ENCODE measurements around the gene ARHGEF3. TPM values are rescaled to one million over a fixed set of nuclear protein-coding genes. Genes with fewer than 3 reads are reported as not detected.

Gene ARHGEF3
- total and polyA plus RNA-seq, 9 donors = 23.5 to 48.2 (median 39.5) TPM

- H3K4me3 ChIP-seq = peak overlapping the region; percentile 75
- no peaks in the 10 kb centered on the region for H3K9me3 ChIP-seq
- intact Hi-C loops (cut with DNase I) = loop anchor here in 3 of 4 donors (2.0 to 10.0 kb wide), 4 partner anchors 98 to 186 kb away; no protein-coding TSS in a partner anchor
- H3K27me3 ChIP-seq = no peaks in the 10 kb centered on the region
- H3K27ac ChIP-seq = peak overlapping the region; percentile 45 to 68
- DNase-seq = peak in 4 of 5 donors; percentile 20 to 50 (median 46)
- H3K36me3 ChIP-seq = no peaks in the 10 kb centered on the region
- TF ChIP-seq, protein P1, sequence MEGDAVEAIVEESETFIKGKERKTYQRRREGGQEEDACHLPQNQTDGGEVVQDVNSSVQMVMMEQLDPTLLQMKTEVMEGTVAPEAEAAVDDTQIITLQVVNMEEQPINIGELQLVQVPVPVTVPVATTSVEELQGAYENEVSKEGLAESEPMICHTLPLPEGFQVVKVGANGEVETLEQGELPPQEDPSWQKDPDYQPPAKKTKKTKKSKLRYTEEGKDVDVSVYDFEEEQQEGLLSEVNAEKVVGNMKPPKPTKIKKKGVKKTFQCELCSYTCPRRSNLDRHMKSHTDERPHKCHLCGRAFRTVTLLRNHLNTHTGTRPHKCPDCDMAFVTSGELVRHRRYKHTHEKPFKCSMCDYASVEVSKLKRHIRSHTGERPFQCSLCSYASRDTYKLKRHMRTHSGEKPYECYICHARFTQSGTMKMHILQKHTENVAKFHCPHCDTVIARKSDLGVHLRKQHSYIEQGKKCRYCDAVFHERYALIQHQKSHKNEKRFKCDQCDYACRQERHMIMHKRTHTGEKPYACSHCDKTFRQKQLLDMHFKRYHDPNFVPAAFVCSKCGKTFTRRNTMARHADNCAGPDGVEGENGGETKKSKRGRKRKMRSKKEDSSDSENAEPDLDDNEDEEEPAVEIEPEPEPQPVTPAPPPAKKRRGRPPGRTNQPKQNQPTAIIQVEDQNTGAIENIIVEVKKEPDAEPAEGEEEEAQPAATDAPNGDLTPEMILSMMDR (IDR thresholded peaks at IDR 0.05) = no peak
- TF ChIP-seq EP300 (IDR thresholded peaks at IDR 0.05) (no peak), POLR2A (IDR thresholded peaks at IDR 0.05) (no peak)
- 12 to 19% (median 16%) methylated on average over 19 of the region's 19 CpGs for WGBS, 3 donors
- peaks cover 2% of the 10 kb centered on the region for H3K4me1 ChIP-seq (ENCODE audit: insufficient read depth)
Measured at GRCh38 chr3:56800832-56801661, 702 bp downstream of the ARHGEF3 start.

DNA sequence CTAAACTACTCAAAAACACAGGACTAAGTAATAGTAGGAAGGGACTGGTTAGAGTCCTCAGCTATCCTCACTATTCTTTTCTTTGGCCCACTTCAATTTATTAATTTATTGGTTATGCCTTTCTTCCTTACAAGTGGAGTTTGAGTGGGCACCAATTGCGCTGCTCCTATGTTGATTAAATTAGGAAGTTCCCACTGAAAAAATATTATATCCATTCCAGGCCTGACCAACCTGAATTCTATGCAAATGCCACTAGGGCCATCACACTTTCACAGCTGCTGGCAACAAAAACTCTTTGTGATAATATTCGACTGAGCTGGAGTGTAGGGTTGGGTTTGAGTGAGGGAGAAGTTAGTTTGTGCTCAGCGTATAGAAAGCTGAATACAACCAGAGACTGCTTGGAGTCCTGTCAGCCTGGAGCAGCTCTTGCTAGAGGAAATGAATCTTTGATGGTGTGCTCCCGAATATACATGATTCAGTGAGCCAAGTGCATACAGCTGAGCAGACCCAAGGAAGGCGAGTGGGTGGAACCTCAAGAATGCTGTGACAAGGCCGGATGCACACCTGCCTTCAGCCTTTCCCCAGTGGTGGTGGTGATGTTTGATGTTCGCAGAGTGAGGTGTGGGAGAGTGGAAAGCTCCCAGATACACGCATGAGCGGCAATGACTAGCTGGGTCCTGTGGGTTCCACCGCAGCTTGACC, 1.5 kb downstream of the ARHGEF3 start:
- TF ChIP-seq EP300 (IDR thresholded peaks at IDR 0.05) (no peak), POLR2A (IDR thresholded peaks at IDR 0.05) (peak; percentile 18)
- TF ChIP-seq, protein P1 (IDR thresholded peaks at IDR 0.05) = no peak
- H3K4me1 ChIP-seq (ENCODE audit: insufficient read depth) = peaks cover 2% of the 10 kb centered on the region

DNA sequence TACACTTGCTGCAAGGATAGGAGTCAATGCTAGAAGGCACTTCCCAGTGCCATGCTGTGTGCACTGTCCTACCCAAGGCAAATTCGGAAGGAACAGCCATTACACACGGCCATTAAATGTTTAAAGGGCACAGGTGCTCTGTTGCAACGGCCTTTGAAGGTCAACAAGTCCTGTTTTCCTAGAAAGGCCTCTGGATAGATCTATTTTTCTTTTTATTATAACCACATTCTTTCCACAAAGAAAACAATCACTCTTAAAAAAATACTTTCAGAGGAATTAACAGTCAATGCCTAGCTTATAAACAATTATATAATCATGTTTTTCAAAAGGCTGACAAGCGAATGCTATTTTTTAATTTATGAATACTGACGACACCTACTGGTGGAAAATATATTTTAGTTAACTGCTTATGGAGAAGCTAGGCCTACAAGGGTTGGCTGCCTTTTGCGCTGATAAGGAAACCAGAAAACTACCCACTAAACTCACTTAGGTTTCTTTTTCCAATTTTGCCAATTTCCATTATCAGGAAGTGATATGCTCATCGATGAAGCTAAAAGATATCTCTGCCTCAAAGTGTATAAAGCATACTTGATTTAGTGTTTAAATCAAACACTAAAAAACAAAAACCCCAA, 2.4 kb downstream of the ARHGEF3 start:
- no peaks in the 10 kb centered on the region for H3K27me3 ChIP-seq
- TF ChIP-seq, protein P1 (IDR thresholded peaks at IDR 0.05) = peak; percentile 42 to 72 (median 71)
- TF ChIP-seq EP300 (IDR thresholded peaks at IDR 0.05) = no peak
- no peak for TF ChIP-seq POLR2A (IDR thresholded peaks at IDR 0.05)
- no peaks in the 10 kb centered on the region for H3K36me3 ChIP-seq
- DNase-seq = no peak
- H3K4me3 ChIP-seq = peak overlapping the region; percentile 32
- H3K4me1 ChIP-seq (ENCODE audit: insufficient read depth) = peaks cover 4% of the 10 kb centered on the region
- intact Hi-C loops (cut with DNase I) = loop anchor here in 3 of 4 donors (5.0 to 10.0 kb wide), 2 partner anchors 95 to 188 kb away; no protein-coding TSS in a partner anchor
- H3K27ac ChIP-seq = peak overlapping the region in 1 of 2 donors; percentile 45
- 7 to 9% (median 9%) methylated on average over 7 of the region's 7 CpGs for WGBS, 3 donors
- H3K9me3 ChIP-seq = no peaks in the 10 kb centered on the region

More for the DNA sequence above, 1.5 kb downstream of the ARHGEF3 start:
- Histone ChIP-seq H3K27me3 (no peaks in the 10 kb centered on the region), H3K27ac (peak overlapping the region; percentile 45 to 68), H3K9me3 (no peaks in the 10 kb centered on the region), H3K36me3 (no peaks in the 10 kb centered on the region), H3K4me3 (peak overlapping the region; percentile 75)
- WGBS, 3 donors = 34 to 46% (median 44%) methylated on average over 10 of the region's 10 CpGs
- no peak for DNase-seq
- intact Hi-C loops (cut with DNase I) = loop anchor here in 3 of 4 donors (2.0 to 10.0 kb wide), 4 partner anchors 97 to 187 kb away; no protein-coding TSS in a partner anchor

GRCh38 chr3:56796996-56797395, 4.8 kb downstream of the ARHGEF3 start:
- TF ChIP-seq EP300 (IDR thresholded peaks at IDR 0.05) (no peak), POLR2A (IDR thresholded peaks at IDR 0.05) (no peak)
- TF ChIP-seq, protein P1 (IDR thresholded peaks at IDR 0.05) = no peak
- Histone ChIP-seq H3K27ac (no peak overlapping the region), H3K27me3 (no peaks in the 10 kb centered on the region), H3K9me3 (no peaks in the 10 kb centered on the region), H3K4me3 (no peak overlapping the region), H3K4me1 (ENCODE audit: insufficient read depth) (peaks cover 4% of the 10 kb centered on the region), H3K36me3 (no peaks in the 10 kb centered on the region)
- WGBS, 3 donors = 94 to 95% (median 95%) methylated on average over 4 of the region's 4 CpGs
- no peak for DNase-seq
- intact Hi-C loops (cut with DNase I) = loop anchor here in 3 of 4 donors (5.0 to 10.0 kb wide), 2 partner anchors 92 to 190 kb away; no protein-coding TSS in a partner anchor

Data from ovary (tissue), 9 donors.